GM10248 (cell line): Measurements from ENCODE around the gene ACAD9.
"Not testable (repeated sequence)": the region's sequence is repeated elsewhere in the genome, so short reads cannot be mapped to it uniquely, and the experiment has no call there.

Source experiments
- CTCF ChIA-PET: fragments of 300-600 bp; sonication (Branson Sonifier 250); formaldehyde crosslinking; extraction: SDS; loops from one replicate; lab custom pipeline; 2021; ENCODE audit warnings: antibody characterized with exemption; lab: Yijun Ruan, JAX
- POLR2A ChIA-PET: fragments of 350-650 bp; sonication (Branson Sonifier 250); formaldehyde crosslinking; extraction: SDS; loops from one replicate; lab custom pipeline; 2020; ENCODE audit warnings: antibody characterized with exemption; lab: Yijun Ruan, JAX
- DNase-seq: peaks from one replicate; pipeline ENCODE4 v3.0.0; 2012; ENCODE audit errors: extremely low spot score
- CTCF ChIP-seq: IDR thresholded peaks from 2 replicates; pipeline ENCODE4 v1.5.1; 2012; ENCODE audit warnings: mild to moderate bottlenecking, low read depth; ENCODE audit errors: extremely low read depth, missing control alignments, control extremely low read depth

Gene ACAD9

GRCh38 chr3:128879125-128879969 is at the start of gene ACAD9:
Gene ACAD9, plus strand, starts transcription at chr3:128879620. Its CDS starts 72 bp downstream, at chr3:128879692.
- POLR2A ChIA-PET = interaction anchor here (0.6 to 1.5 kb wide), 3 partner anchors 11 to 199 kb away, joined by 3 to 4 read pairs (median 3); no protein-coding TSS in a partner anchor
- no peak for TF ChIP-seq CTCF
- DNase-seq = peak; percentile 100
- CTCF ChIA-PET = interaction anchor here (0.7 to 3.8 kb wide), 7 partner anchors 12 to 262 kb away, joined by 3 to 14 read pairs (median 6); no protein-coding TSS in a partner anchor

GRCh38 chr3:128829925-128830625 is 49.3 kb upstream of the ACAD9 start:
- POLR2A ChIA-PET, DNase-seq: not testable (repeated sequence)

DNA sequence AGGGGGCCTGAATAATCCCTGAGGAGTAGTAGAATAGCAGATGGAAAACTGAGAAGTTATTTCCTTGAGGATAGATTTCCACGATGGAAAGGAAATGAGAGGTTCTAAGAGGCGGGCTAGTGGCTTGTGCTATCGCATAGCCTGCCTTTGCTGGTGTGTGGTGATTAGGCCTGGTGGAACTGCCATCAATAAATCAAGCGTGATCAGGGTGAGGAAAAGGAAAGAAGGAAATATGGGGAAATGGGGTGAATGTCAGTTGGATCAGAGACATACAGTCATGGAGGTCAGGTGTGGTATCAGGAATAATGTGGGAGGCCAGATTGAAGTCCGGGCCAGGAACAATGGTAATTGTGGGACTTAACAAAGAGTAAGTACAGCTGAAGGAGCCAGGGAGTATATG is 48.7 kb upstream of the ACAD9 start:
- POLR2A ChIA-PET, CTCF ChIA-PET, DNase-seq: not testable (repeated sequence)

More at GRCh38 chr3:128829925-128830625, 49.3 kb upstream of the ACAD9 start:
- CTCF ChIA-PET = not testable (repeated sequence)

DNA sequence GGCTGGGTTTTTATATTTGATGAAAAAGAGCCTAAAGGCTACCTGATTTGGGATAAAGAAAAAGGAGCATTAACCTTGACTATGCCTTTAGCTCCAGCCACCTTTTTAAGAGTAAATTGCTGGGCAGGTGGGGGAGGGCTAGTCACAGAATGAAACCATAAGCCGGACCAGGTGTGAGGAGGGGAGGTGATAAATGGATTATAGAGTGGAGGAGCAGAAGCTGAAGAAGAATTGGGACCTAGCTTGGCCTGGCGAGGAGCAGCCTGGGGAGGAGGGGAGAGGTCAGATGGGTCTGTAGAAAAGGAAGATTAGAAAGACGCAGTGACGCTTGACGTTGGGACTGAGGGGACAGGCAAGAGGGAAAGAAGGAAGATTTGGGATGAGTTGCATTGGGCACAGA is 46.4 kb upstream of the ACAD9 start:
- CTCF ChIA-PET, DNase-seq, POLR2A ChIA-PET: not testable (repeated sequence)

DNA sequence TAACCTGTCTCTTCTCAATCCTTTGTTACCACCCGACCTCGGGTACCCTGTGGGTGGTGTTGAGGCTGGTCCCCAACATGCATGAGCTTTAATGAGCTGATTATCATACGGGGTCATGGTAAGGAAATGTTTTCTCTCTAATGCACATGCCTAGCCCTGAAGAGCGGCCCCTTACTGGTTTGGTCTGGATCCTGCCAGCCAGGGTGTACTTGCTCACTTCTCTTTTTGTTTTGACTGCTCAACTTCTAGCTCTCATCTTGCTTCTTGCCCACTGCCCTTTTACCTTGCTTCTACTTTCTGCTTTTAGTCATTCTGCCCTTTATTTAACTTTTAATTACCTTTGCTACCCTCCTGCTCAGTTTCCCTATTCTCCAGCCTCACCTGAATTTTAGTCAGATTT is 44.3 kb upstream of the ACAD9 start:
- no peak for DNase-seq
- ChIA-PET POLR2A (no interaction called here), CTCF (interaction anchor here (1.3 kb wide), 1 partner anchor 35 kb away, joined by 3 read pairs; no protein-coding TSS in a partner anchor)
- no peak for TF ChIP-seq CTCF

DNA sequence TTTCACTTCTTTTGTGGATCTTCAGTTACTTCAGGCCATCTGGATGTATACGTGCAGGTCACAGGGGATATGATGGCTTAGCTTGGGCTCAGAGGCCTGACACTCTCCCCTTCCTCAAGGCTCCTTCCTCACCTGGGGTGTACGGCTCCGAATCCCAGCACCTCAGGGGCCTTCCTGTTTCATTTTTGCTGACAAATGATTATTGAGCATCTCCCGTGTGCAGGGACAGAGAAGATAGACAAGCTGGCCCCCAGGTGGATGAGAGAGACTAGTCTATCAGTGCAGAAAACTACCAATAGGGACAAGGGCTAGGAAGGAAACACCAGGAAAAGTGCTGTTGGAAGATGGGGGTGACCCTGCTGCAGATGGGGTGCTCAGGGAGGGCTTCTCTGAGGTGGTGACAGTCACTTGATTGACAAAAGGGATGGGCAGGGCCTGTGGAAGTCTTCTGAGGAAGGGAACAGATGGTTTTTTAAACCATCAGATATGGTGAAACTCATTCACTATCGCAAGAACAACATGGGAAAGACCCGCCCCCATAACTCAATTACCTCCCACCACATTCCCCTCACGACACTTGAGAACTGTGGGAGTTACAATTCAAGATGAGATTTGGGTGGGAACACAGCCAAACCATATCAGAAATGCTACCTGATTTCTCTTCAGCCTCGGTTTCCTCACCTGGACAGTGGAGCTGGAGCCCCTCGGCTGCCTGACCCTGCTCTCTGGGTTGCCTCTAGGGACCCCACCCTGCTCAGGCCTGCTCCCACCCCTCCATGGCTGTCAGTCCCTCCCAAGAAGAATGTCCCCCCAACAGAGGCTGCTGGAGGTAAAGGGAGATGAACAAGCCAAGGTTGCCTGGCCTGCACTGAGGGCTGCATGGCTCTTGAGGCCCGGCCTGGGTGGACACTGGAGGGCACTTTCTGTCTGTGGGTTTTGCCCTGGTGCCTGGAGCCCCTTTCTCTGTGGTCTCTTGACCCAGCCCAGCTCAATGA is 37.2 kb upstream of the ACAD9 start:
- POLR2A ChIA-PET = no interaction called here
- TF ChIP-seq CTCF = no peak

DNA sequence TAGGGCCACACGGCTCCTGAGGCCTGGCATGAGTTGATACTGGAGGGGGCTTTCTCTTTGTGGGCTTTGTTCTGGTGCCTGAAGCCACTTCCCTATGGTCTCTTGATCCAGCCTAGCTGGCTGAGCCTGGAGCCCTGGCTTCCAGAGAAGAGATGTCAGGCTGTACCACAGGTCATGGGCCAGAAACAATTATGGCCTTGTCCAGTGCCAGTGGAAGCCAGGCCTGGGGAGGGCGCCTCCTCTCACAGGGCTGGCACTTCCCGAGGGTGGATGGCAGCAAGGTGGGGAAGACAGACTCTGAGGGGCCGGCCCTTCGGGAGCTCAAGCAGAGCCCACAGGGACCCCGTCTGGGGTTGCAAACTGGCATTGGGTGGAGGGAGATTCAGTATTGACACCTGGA is 34.9 kb upstream of the ACAD9 start:
- ChIA-PET POLR2A (no interaction called here), CTCF (interaction anchor here (1.0 to 4.9 kb wide), 4 partner anchors 12 to 164 kb away, joined by 3 to 37 read pairs (median 6); no protein-coding TSS in a partner anchor)
- peak; percentile 6 for DNase-seq
- no peak for TF ChIP-seq CTCF

More for the DNA sequence above, 37.2 kb upstream of the ACAD9 start:
- peak; percentile 4 for DNase-seq
- CTCF ChIA-PET = interaction anchor here (1.0 kb wide), 1 partner anchor 25 kb away, joined by 3 read pairs; no protein-coding TSS in a partner anchor
